ENCODE results near the gene DBT. TPM values are rescaled to one million over a fixed set of nuclear protein-coding genes. Genes with fewer than 3 reads are reported as not detected.

The DBT gene
- total and polyA plus RNA-seq, 10 of the 15 experiments (the other 5 are each of a cell fraction or from before 2014, with no cell fraction given) = 2.1 to 15.9 (median 6.9) TPM

DNA sequence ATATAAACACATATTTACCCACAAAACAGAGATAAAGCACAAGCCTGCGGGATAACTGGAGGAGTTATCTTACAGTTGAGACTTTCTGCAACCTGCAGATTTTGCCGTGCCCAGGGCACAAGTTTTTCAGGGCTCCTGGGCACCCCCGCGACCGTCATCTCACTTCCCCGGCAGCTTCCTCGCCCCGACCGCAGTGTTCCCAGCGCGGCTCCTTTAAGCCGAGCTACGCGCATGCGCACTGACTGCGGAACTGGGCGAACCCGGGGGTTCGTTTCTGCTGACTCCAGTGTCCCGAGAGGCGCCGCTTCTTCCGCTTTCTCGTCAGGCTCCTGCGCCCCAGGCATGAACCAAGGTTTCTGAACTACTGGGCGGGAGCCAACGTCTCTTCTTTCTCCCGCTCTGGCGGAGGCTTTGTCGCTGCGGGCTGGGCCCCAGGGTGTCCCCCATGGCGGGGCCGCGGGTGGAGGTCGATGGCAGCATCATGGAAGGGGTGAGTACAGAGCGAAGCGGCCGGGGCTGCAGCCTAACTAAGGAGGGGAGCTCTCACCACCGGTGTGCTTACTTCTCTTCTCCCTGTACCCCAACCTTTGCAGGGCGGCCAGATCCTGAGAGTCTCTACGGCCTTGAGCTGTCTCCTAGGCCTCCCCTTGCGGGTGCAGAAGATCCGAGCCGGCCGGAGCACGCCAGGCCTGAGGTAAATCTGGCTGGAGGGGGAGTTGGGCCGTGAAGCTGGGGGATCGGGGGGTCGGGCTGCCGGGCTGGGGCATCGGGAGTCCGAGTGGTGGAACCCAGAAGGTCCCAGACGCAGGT is 16.5 kb upstream of the DBT start, which contains the start of gene RTCA (continued):
- no peak; the same call in 1 of the 2 replicates for TF ChIP-seq ZNF687 (IDR thresholded peaks at IDR 0.05)
- TF ChIP-seq GATAD2B (conservative IDR thresholded peaks at IDR 0.05; ENCODE audit: low read depth) = 0 out of 2 replicates have a peak, but pooled peaks have one; percentile 54
- TF ChIP-seq ZNF622 (IDR thresholded peaks at IDR 0.05) = no peak
- TF ChIP-seq SMAD5 (IDR thresholded peaks at IDR 0.05; ENCODE audit: low read depth) = no peak; the same call in 1 of the 2 replicates
- TF ChIP-seq ZBTB33 (IDR thresholded peaks at IDR 0.05) = no peak
- TF ChIP-seq HSF1 (IDR thresholded peaks at IDR 0.05; ENCODE audit: low read depth, low read length) = no peak
- no peak for TF ChIP-seq PAX5 (IDR thresholded peaks at IDR 0.05; ENCODE audit: borderline replicate concordance, low read depth, low read length)
- no peak for TF ChIP-seq BCL11A (IDR thresholded peaks at IDR 0.05; ENCODE audit: low read depth, low read length)
- no peak for TF ChIP-seq SREBF2 (IDR thresholded peaks at IDR 0.05; ENCODE audit: low read length)
- TF ChIP-seq KLF5 (IDR thresholded peaks at IDR 0.05; ENCODE audit: partially characterized antibody) = peak; percentile 26
- TF ChIP-seq RAD51 (IDR thresholded peaks at IDR 0.05) = no peak
- no peak for TF ChIP-seq ZBED1 (IDR thresholded peaks at IDR 0.05; ENCODE audit: borderline replicate concordance)
- no peak for TF ChIP-seq ZZZ3 (IDR thresholded peaks at IDR 0.05; ENCODE audit: control insufficient read depth, insufficient read length, low read depth)
- TF ChIP-seq RB1 (IDR thresholded peaks at IDR 0.05; ENCODE audit: borderline replicate concordance) = no peak; the same call in 1 of the 2 replicates
- no peak for TF ChIP-seq MYC (IDR thresholded peaks at IDR 0.05; ENCODE audit: insufficient read depth, insufficient read length, insufficient replicate concordance, low read length, severe bottlenecking)
- peak; percentile 75; the same call in 1 of the 2 replicates for TF ChIP-seq TAF1 (IDR thresholded peaks at IDR 0.05; ENCODE audit: borderline replicate concordance, low read depth, low read length)
- peak; percentile 18 to 22; a peak in 2 of 4 replicates for TF ChIP-seq IKZF2 (IDR thresholded peaks at IDR 0.05)
- peak; percentile 69; the same call in 1 of the 2 replicates for TF ChIP-seq ZBTB40 (IDR thresholded peaks at IDR 0.05; ENCODE audit: borderline replicate concordance)
